LNCAP (cell line): ENCODE results near the gene ZNF609.

Source experiments
- CTCF ChIP-seq: fragments of 450-650 bp; IDR thresholded peaks from 2 replicates; pipeline ENCODE4 v1.5.1; 2017; ENCODE audit warnings: mild to moderate bottlenecking

The ZNF609 gene

GRCh38 chr15:64500695-64501395, 40.5 kb downstream of the ZNF609 start:
- no peak for TF ChIP-seq CTCF

GRCh38 chr15:64501396-64501715, 41.0 kb downstream of the ZNF609 start:
- TF ChIP-seq CTCF: no peak

- TF ChIP-seq CTCF: no peak
Measured at GRCh38 chr15:64502151-64502550, 41.8 kb downstream of the ZNF609 start.

GRCh38 chr15:64502551-64502950, 42.2 kb downstream of the ZNF609 start:
- no peak for TF ChIP-seq CTCF

- no peak for TF ChIP-seq CTCF
Measured at GRCh38 chr15:64503197-64503596, 42.8 kb downstream of the ZNF609 start.

- TF ChIP-seq CTCF: no peak
Measured at GRCh38 chr15:64503640-64504039, 43.3 kb downstream of the ZNF609 start.

- no peak for TF ChIP-seq CTCF
Measured at GRCh38 chr15:64507293-64507802, 47.0 kb downstream of the ZNF609 start.

- TF ChIP-seq CTCF: no peak
Measured at GRCh38 chr15:64507845-64508244, 47.5 kb downstream of the ZNF609 start.
